Measurements from ENCODE around the gene ARHGAP19. TPM values are rescaled to one million over a fixed set of nuclear protein-coding genes. Genes with fewer than 3 reads are reported as not detected.
"Not testable (repeated sequence)": the region's sequence is repeated elsewhere in the genome, so short reads cannot be mapped to it uniquely, and the experiment has no call there.

Gene ARHGAP19
- total RNA-seq, 2 donors from 2014 or later: 6.8 to 7.6 TPM

GRCh38 chr10:97291357-97292096 is 910 bp downstream of the ARHGAP19 start:
- DNase-seq (ENCODE audit: low spot score): no peak
- intact Hi-C loops (cut with DNase I): no loop called here

- intact Hi-C loops (cut with DNase I); DNase-seq (ENCODE audit: low spot score): not testable (repeated sequence)
Observed at GRCh38 chr10:97290576-97291356, 1.7 kb downstream of the ARHGAP19 start.

- DNase-seq (ENCODE audit: low spot score); intact Hi-C loops (cut with DNase I): not testable (repeated sequence)
Observed at GRCh38 chr10:97290076-97290475, 2.4 kb downstream of the ARHGAP19 start.

GRCh38 chr10:97280783-97281182 is 11.7 kb downstream of the ARHGAP19 start:
- DNase-seq (ENCODE audit: low spot score): no peak
- intact Hi-C loops (cut with DNase I): no loop called here

GRCh38 chr10:97279121-97279815 is 13.2 kb downstream of the ARHGAP19 start:
- intact Hi-C loops (cut with DNase I): no loop called here
- no peak for DNase-seq (ENCODE audit: low spot score)

GRCh38 chr10:97278491-97278989 is 13.9 kb downstream of the ARHGAP19 start:
- no peak for DNase-seq (ENCODE audit: low spot score)
- intact Hi-C loops (cut with DNase I): no loop called here

GRCh38 chr10:97277551-97277950 is 14.9 kb downstream of the ARHGAP19 start:
- intact Hi-C loops (cut with DNase I): no loop called here
- no peak for DNase-seq (ENCODE audit: low spot score)

GRCh38 chr10:97274828-97275227 is 17.6 kb downstream of the ARHGAP19 start:
- no peak for DNase-seq (ENCODE audit: low spot score)
- intact Hi-C loops (cut with DNase I): no loop called here

GRCh38 chr10:97273700-97274099 is 18.7 kb downstream of the ARHGAP19 start:
- intact Hi-C loops (cut with DNase I): no loop called here

GRCh38 chr10:97270523-97271154 is 21.8 kb downstream of the ARHGAP19 start:
- DNase-seq (ENCODE audit: low spot score): no peak
- intact Hi-C loops (cut with DNase I): no loop called here

More at GRCh38 chr10:97273700-97274099, 18.7 kb downstream of the ARHGAP19 start:
- no peak for DNase-seq (ENCODE audit: low spot score)

- intact Hi-C loops (cut with DNase I): no loop called here
- DNase-seq (ENCODE audit: low spot score): no peak
Observed at GRCh38 chr10:97267671-97268070, 24.8 kb downstream of the ARHGAP19 start.

- intact Hi-C loops (cut with DNase I): not testable (repeated sequence)
Observed at GRCh38 chr10:97265095-97265494, 27.3 kb downstream of the ARHGAP19 start.

GRCh38 chr10:97263971-97264370 is 28.5 kb downstream of the ARHGAP19 start:
- intact Hi-C loops (cut with DNase I): no loop called here
- no peak for DNase-seq (ENCODE audit: low spot score)

More at GRCh38 chr10:97265095-97265494, 27.3 kb downstream of the ARHGAP19 start:
- not testable (repeated sequence) for DNase-seq (ENCODE audit: low spot score)

- intact Hi-C loops (cut with DNase I): no loop called here
- DNase-seq (ENCODE audit: low spot score): no peak
Observed at GRCh38 chr10:97261656-97262055, 30.8 kb downstream of the ARHGAP19 start.

GRCh38 chr10:97261183-97261582 is 31.3 kb downstream of the ARHGAP19 start:
- no peak for DNase-seq (ENCODE audit: low spot score)
- intact Hi-C loops (cut with DNase I): no loop called here

- intact Hi-C loops (cut with DNase I): no loop called here
Observed at GRCh38 chr10:97259119-97259518, 33.3 kb downstream of the ARHGAP19 start.

GRCh38 chr10:97256356-97256755 is 36.1 kb downstream of the ARHGAP19 start:
- DNase-seq (ENCODE audit: low spot score): no peak

More at GRCh38 chr10:97259119-97259518, 33.3 kb downstream of the ARHGAP19 start:
- no peak for DNase-seq (ENCODE audit: low spot score)

GRCh38 chr10:97255512-97256293 is 36.7 kb downstream of the ARHGAP19 start:
- no peak for DNase-seq (ENCODE audit: low spot score)
- intact Hi-C loops (cut with DNase I): no loop called here

More at GRCh38 chr10:97256356-97256755, 36.1 kb downstream of the ARHGAP19 start:
- intact Hi-C loops (cut with DNase I): no loop called here

Data from posterior vena cava (tissue), 2 donors.